T-helper 1 cell treated with Interleukin-12 subunit alpha and Interleukin-12 subunit beta and Interleukin-4 antibody, amounts not matched to agents 30 ng/mL and 1 ng/mL, for 36 hours (primary cell): ENCODE data around the gene PER2. TPM values are rescaled to one million over a fixed set of nuclear protein-coding genes. Genes with fewer than 3 reads are reported as not detected.
"Not testable (repeated sequence)": the region's sequence is repeated elsewhere in the genome, so short reads cannot be mapped to it uniquely, and the experiment has no call there.

Experiments used
- intact Hi-C: fragments of 100-400 bp; cut with micrococcal nuclease; formaldehyde crosslinking; loops from one replicate; pipeline ENCODE4 v1.15.1; 2024
- total RNA-seq: library from RNA; stranded (reverse); gene quantifications from 2 replicates; pipeline ENCODE4 v1.2.3, GENCODE V29; 2022

The PER2 gene, protein sequence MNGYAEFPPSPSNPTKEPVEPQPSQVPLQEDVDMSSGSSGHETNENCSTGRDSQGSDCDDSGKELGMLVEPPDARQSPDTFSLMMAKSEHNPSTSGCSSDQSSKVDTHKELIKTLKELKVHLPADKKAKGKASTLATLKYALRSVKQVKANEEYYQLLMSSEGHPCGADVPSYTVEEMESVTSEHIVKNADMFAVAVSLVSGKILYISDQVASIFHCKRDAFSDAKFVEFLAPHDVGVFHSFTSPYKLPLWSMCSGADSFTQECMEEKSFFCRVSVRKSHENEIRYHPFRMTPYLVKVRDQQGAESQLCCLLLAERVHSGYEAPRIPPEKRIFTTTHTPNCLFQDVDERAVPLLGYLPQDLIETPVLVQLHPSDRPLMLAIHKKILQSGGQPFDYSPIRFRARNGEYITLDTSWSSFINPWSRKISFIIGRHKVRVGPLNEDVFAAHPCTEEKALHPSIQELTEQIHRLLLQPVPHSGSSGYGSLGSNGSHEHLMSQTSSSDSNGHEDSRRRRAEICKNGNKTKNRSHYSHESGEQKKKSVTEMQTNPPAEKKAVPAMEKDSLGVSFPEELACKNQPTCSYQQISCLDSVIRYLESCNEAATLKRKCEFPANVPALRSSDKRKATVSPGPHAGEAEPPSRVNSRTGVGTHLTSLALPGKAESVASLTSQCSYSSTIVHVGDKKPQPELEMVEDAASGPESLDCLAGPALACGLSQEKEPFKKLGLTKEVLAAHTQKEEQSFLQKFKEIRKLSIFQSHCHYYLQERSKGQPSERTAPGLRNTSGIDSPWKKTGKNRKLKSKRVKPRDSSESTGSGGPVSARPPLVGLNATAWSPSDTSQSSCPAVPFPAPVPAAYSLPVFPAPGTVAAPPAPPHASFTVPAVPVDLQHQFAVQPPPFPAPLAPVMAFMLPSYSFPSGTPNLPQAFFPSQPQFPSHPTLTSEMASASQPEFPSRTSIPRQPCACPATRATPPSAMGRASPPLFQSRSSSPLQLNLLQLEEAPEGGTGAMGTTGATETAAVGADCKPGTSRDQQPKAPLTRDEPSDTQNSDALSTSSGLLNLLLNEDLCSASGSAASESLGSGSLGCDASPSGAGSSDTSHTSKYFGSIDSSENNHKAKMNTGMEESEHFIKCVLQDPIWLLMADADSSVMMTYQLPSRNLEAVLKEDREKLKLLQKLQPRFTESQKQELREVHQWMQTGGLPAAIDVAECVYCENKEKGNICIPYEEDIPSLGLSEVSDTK (N-terminal part only)
- 10.6 and 10.7 TPM in 2 replicates for total RNA-seq

DNA sequence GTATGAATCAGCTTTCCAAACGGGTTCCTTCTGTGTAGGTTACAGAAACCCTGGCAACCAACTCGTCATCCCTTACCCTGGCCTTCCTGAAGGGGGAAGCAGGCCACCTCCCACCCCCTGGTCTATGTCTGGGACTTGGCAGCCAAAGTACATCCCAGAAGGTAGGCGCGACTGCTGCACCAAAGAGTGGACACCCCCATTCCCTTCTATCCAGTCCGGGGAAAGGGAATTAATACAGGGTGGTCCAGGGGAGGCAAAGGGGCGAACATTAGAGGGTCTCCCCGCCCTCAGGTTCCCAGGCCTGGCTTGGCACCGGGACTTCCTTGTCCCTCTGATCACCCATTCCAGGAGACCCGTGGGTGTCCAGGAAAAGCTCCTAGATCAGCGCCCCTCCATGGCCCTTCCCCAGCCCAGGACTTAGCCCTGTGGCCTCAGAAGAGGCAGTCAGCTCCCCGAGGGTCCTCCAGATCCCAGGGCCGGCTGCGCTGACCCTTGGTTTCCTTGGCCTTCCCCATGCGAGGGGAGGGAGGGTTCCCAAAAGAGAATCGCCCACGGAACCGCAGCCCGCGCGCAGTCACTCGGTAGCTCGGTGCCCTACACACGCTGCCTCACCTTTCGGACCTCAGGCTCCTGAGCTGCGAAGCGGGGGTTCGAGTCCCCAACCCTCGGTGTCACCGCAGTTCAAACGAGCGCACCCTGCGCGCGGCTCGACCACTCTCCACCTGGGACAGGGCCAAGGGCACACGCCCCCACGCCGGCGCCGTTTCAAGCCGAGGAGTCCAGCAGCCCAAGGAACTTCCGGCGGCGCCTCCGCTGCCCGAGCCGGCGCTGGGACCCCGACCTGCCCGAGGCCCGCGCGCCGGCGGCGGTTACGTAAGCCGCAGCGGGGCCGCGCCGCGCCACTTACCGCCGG lies at the start of gene PER2:
PER2 (minus strand) TSS at position 874 of the 913 bp plus-strand sequence. CDS start 10,674 bp downstream, outside the sequence.
- intact Hi-C loops, result loop anchor here (1.0 to 2.0 kb wide), 11 partner anchors 25 to 1033 kb away; partner anchors contain the start of genes ASB1, HES6, ILKAP and TRAF3IP1

DNA sequence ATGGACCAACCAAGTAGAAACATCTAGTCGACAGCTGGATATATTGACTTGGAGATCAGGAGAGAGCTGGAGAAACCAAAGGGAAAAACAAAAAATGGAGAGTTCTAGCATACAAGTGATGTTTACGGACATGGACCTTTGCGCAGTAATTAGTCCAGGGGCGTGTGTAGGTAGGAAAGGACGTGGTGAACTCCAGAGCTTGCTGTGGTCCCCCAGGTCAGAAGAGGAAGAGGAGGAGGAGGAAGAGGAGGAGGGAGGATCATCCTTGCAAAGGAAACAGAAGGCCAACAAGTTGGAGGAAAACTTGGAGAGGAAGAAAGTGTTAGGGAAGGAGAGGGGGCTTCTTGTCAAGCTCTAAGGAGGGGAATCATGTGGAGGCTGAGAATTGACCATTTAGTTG lies 49.4 kb upstream of the PER2 start:
- intact Hi-C loops, result no loop called here

- intact Hi-C loops, result no loop called here
Observed at GRCh38 chr2:238336793-238337444, 48.5 kb upstream of the PER2 start.

DNA sequence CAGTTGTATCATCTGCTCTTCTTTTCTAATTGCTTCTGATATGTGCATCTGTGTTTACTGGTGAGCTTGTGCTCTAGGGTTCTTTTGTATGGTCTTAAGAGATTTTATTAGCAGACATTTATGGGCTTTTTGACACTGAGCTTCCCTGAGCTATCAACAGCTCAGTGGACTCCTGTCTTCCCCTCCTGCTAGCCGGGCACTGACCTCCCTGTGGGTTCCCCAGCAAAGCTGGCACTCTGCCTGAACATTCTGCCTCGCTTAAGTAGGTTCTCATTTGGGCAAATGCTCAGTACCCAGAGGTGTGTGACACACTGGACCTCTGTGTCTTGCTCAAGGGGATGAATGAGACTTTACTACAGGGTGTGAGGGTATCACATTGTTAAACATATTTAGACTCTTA lies 47.7 kb upstream of the PER2 start:
- intact Hi-C loops, result no loop called here

DNA sequence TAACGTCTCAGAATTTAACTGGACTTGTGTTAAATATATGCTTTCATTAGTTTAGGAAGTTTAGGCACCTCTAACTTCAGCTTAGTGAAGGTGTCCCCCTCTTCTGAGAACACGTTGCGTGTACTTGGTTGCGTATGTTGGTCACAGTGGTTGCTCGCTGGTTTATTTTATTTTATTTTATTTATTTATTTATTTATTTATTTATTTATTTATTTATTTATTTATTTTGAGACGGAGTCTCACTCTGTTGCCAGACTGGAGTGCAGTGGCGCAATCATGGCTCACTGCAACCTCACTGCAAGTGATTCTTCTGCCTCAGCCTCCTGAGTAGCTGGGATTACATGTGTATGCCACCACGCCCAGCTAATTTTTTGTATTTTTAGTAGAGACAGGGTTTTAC lies 47.2 kb upstream of the PER2 start:
- intact Hi-C loops, result not testable (repeated sequence)

DNA sequence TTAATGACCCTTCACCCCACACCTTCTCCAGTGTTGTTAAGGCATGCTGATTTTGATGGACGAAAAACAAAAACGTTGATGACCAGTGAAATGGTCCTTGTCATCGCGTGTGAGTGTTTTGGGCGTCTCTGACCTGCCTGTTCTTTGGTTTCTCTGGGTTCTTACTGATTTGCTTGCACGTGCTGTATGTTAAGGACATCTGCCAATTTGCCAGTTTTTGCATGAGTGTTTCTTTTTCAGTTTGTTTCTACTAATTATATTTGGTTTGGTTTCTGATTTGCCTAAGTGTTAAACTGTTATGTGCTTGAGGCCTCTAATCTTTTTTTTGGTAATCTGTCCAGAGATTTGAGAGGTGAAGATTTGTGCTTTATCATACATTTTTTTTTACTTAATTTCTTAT lies 46.5 kb upstream of the PER2 start:
- intact Hi-C loops, result no loop called here

- intact Hi-C loops, result no loop called here
Observed at GRCh38 chr2:238331916-238332315, 43.5 kb upstream of the PER2 start.

GRCh38 chr2:238330391-238330790 lies 42.0 kb upstream of the PER2 start:
- intact Hi-C loops, result no loop called here

DNA sequence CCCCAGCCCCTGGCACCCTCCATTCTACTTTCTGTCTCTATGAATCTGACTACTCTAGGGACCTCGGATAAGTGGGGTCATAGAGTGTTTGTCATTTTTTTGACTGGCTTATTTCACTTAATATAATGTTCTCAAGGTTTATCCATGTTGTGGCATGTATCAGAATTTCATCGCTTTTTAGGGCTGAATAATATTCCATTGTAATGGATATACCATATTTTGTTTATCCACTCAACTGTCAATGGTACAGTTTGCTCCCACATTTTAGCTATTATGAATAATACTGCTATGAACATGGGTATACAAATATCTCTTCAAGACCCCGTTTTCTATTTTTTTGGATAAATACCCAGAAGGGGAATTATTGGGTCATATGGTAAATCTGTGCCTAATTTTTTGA lies 39.3 kb upstream of the PER2 start:
- intact Hi-C loops, result no loop called here

- intact Hi-C loops, result no loop called here
Observed at GRCh38 chr2:238326801-238327365, 38.5 kb upstream of the PER2 start.

DNA sequence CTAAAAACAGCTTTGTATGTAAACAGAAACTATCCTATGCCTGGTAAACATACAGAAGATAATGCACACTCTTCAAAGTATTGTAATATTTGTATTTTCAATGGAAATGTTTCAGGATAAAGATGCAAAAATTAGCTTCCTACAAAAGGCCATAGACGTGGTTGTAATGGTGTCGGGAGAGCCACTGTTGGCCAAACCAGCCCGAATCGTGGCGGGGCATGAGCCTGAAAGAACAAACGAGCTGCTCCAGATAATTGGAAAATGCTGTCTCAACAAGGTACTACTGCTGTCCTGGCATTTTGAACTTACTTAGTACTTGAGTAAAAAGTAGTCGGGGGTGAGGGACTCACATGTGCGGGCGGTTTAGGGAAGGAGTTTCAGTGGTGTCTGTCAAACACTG lies 37.3 kb upstream of the PER2 start:
- intact Hi-C loops, result no loop called here

DNA sequence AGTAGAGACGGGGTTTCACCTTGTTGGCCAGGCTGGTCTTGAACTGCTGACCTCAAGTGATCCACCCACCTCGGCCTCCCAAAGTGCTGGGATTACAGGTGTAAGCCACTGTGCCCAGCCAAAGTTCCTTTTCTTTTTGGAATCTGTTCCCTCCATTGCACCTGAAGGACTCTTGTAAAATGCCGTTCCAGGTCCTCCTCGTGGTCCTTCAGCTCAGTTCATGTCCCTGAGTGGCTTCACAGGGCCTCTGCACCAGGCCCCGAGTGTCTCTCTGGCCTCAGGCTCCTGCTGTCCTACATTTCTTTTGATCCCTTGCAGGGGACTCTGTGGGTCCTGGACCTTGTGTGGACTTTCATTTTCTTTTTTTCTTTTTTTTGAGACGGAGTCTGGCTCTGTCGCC lies 35.8 kb upstream of the PER2 start:
- intact Hi-C loops, result not testable (repeated sequence)

- intact Hi-C loops, result no loop called here
Observed at GRCh38 chr2:238322001-238322411, 33.6 kb upstream of the PER2 start.

GRCh38 chr2:238321467-238321866 lies 33.1 kb upstream of the PER2 start:
- intact Hi-C loops, result loop anchor here (2.0 kb wide), 1 partner anchor 87 kb away; no protein-coding TSS in a partner anchor

- intact Hi-C loops, result loop anchor here (1.0 to 2.0 kb wide), 5 partner anchors 32 to 354 kb away; partner anchors contain the start of genes ASB1, PER2 and SCLY
Observed at GRCh38 chr2:238320648-238321281, 32.4 kb upstream of the PER2 start.

DNA sequence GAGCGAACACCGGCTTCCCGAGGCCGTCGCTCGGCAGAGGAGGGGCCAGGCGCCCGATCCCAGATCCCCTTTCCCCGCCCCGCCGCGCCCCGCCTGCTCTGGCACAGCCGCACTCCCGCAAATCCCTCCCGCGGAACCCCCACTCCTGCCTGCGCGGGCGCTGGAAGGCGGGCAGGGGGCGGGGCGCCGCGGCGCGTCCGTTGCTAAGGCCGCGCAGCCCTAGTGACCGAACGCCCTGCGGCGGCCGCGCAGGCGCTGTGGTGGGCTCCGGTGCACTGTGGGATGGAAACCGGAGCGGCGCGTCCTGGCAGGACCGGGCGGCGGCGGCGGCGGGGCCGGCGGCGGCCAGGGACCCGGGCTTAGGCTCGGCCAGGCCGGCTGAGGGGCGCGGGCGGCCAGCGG lies 31.8 kb upstream of the PER2 start, which contains the start of gene TRAF3IP1:
TRAF3IP1 (plus strand) TSS at position 273 of the 402 bp plus-strand sequence. CDS start 145 bp downstream, outside the sequence.
- intact Hi-C loops, result loop anchor here (1.0 to 2.0 kb wide), 5 partner anchors 32 to 354 kb away; partner anchors contain the start of genes ASB1, PER2 and SCLY

DNA sequence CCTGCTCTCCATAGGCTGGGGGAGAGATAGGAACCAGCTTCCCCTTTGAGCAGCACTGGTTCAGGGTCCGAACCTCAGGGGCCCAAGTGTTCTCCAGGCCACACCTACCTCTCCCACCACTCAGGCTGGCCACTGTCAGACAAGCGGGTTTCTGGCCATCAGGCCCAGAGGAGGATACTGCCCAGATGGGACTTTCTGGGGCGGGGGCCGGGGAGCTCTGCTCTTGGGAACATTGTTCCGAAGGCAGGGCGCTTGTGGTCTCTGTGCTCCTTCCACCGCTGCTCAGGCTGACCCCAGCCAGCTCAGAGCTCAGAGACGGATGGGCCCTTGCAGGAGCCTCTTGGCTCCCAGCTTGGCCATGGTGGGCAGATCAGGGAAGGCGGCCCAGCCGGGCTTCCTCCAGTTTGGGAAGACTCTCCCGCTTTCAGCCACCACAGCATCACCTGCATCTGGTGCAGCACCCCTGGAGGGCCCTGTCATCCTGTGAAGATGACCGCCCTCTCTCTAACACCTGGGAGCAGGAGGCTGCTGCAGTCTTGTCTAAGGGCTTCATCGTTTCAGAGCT lies 26.7 kb upstream of the PER2 start:
- intact Hi-C loops, result no loop called here

GRCh38 chr2:238314576-238314975 lies 26.2 kb upstream of the PER2 start:
- intact Hi-C loops, result no loop called here
